DMS79 treated with DMSO at 0.1 percent for 48 hours (cell line): ENCODE measurements around the gene ARMH4.

ENCODE experiments used
- DNase-seq: peaks from one replicate; lab custom pipeline; 2025; lab: John Stamatoyannopoulos, UW

ARMH4 gene

GRCh38 chr14:57963071-57963470 lies 188.9 kb downstream of the ARMH4 start:
- no peak for DNase-seq

GRCh38 chr14:57962325-57963035 lies 189.5 kb downstream of the ARMH4 start:
- no peak for DNase-seq

GRCh38 chr14:57961786-57962060 lies 190.3 kb downstream of the ARMH4 start:
- no peak for DNase-seq

GRCh38 chr14:57960946-57961785 lies 190.8 kb downstream of the ARMH4 start:
- peak; percentile 51 for DNase-seq

- DNase-seq: no peak
These were observed 194.6 kb downstream of the ARMH4 start for GRCh38 chr14:57957441-57957840.
